ENCODE data around the gene AHSG.

- TF ChIP-seq POLR2A (IDR thresholded peaks at IDR 0.05; ENCODE audit: low read length) (no peak), GATA1 (IDR thresholded peaks at IDR 0.05; ENCODE audit: low read depth, low read length) (no peak)
These were observed 15.1 kb downstream of the AHSG start for GRCh38 chr3:186627852-186628414.
